Prostate gland (tissue), 2 donors: ENCODE measurements around the gene CNTN4. TPM values are rescaled to one million over a fixed set of nuclear protein-coding genes. Genes with fewer than 3 reads are reported as not detected.

Source experiments
- DNase-seq: peaks from one replicate; pipeline ENCODE4 v3.0.0-alpha.2; 2019; ENCODE audit warnings: low spot score
- H3K27ac ChIP-seq, 2 donors: fragments of 200-600 bp; sonication (generic); 2 replicates each; pipeline ENCODE4 v1.5.1; 2017 to 2019
- H3K27me3 ChIP-seq: fragments of 200-600 bp; sonication (generic); replicated peaks from 2 replicates; pipeline ENCODE4 v1.5.1; 2019; ENCODE audit not compliant: insufficient read depth
- H3K36me3 ChIP-seq, 2 donors: fragments of 200-600 bp; sonication (generic); 1 replicate in 1 of 2; 2 replicates in 1 of 2; pipeline versions ENCODE4 v1.5.1 to v1.8.1; 2017 to 2019
- H3K4me1 ChIP-seq: fragments of 200-600 bp; sonication (generic); replicated peaks from 2 replicates; pipeline ENCODE4 v1.5.1; 2019
- H3K4me3 ChIP-seq, 2 donors: fragments of 200-600 bp; sonication (generic); 2 replicates each; pipeline ENCODE4 v1.5.1; 2017 to 2019
- H3K9me3 ChIP-seq: fragments of 200-600 bp; sonication (generic); 2 replicates; pipeline ENCODE4 v1.5.1; 2017
- CTCF ChIP-seq, 4 experiments: fragments of 200-600 bp in 2 of 4; fragments of 450-650 bp in 2 of 4; sonication (generic) in 2 of 4; IDR thresholded peaks; 1 replicate in 3 of 4; 2 replicates in 1 of 4; pipeline ENCODE4 v1.5.1; 2016 to 2019; ENCODE audit warnings: antibody characterized with exemption in 4 of 4, mild to moderate bottlenecking in 2 of 4, moderate library complexity in 2 of 4
- POLR2A ChIP-seq: fragments of 450-650 bp; IDR thresholded peaks from one replicate; pipeline ENCODE4 v1.6.1; 2016; ENCODE audit warnings: antibody characterized with exemption, mild to moderate bottlenecking
- POLR2AphosphoS5 ChIP-seq: sonication (generic); formaldehyde crosslinking; IDR thresholded peaks from one replicate; pipeline ENCODE4 v1.6.1; 2017; ENCODE audit warnings: antibody characterized with exemption
- WGBS: methylation state at CpG from one replicate; pipeline ENCODE4 v1.1.5; 2018; 5-methylcytosine and 5-hydroxymethylcytosine counted together
- intact Hi-C: fragments of 100-400 bp; cut with DNase I; formaldehyde crosslinking; loops from one replicate; pipeline ENCODE4 v1.14.2; 2022
- total RNA-seq, 2 donors: library from RNA; depleted of rRNA; stranded (reverse); fragments of >200 nt; gene quantifications; one replicate each; pipeline ENCODE4 v1.1.0, GENCODE V29; 2016

CNTN4 gene
- total RNA-seq, 2 donors from 2014 or later, result 1.5 to 5.7 TPM

- Histone ChIP-seq H3K27me3 (no peaks in the 10 kb centered on the region), H3K27ac (no peak overlapping the region), H3K36me3 (no peaks in the 10 kb centered on the region), H3K4me1 (no peaks in the 10 kb centered on the region), H3K9me3 (no peaks in the 10 kb centered on the region), H3K4me3 (no peak overlapping the region)
- intact Hi-C loops, result no loop called here
- no peak for TF ChIP-seq POLR2AphosphoS5
- TF ChIP-seq POLR2A, result no peak
- no peak for TF ChIP-seq CTCF (IDR thresholded peaks at IDR 0.05)
- no peak for DNase-seq
Measured at GRCh38 chr3:2968475-2968874, 869.8 kb downstream of the CNTN4 start.

GRCh38 chr3:2976212-2976611 is 877.5 kb downstream of the CNTN4 start:
- Histone ChIP-seq H3K27ac (no peak overlapping the region), H3K4me1 (no peaks in the 10 kb centered on the region), H3K27me3 (no peaks in the 10 kb centered on the region), H3K36me3 (no peaks in the 10 kb centered on the region), H3K9me3 (no peaks in the 10 kb centered on the region), H3K4me3 (no peak overlapping the region)
- no peak for DNase-seq
- intact Hi-C loops, result no loop called here
- 33% methylated on average over 3 of the region's 3 CpGs for WGBS
- TF ChIP-seq POLR2A (no peak), CTCF (IDR thresholded peaks at IDR 0.05) (no peak), POLR2AphosphoS5 (no peak)

- Histone ChIP-seq H3K9me3 (no peaks in the 10 kb centered on the region), H3K27ac (no peak overlapping the region), H3K4me1 (no peaks in the 10 kb centered on the region), H3K4me3 (no peak overlapping the region), H3K36me3 (no peaks in the 10 kb centered on the region), H3K27me3 (no peaks in the 10 kb centered on the region)
- intact Hi-C loops, result no loop called here
- 53% methylated on average over 1 of the region's 1 CpG for WGBS
- DNase-seq, result no peak
- TF ChIP-seq CTCF (IDR thresholded peaks at IDR 0.05) (no peak), POLR2AphosphoS5 (no peak), POLR2A (no peak)
Measured at GRCh38 chr3:2976796-2977195, 878.1 kb downstream of the CNTN4 start.

- TF ChIP-seq POLR2AphosphoS5, result no peak
- TF ChIP-seq CTCF (IDR thresholded peaks at IDR 0.05), result no peak
- no peak for TF ChIP-seq POLR2A
- no peaks in the 10 kb centered on the region for H3K36me3 ChIP-seq
- no peaks in the 10 kb centered on the region for H3K27me3 ChIP-seq
- H3K4me3 ChIP-seq, result no peak overlapping the region
- WGBS, result 63% methylated on average over 9 of the region's 9 CpGs
- no peak for DNase-seq
- intact Hi-C loops, result no loop called here
- no peak overlapping the region for H3K27ac ChIP-seq
- H3K4me1 ChIP-seq, result no peaks in the 10 kb centered on the region
- no peaks in the 10 kb centered on the region for H3K9me3 ChIP-seq
Measured at GRCh38 chr3:2978977-2979732, 880.5 kb downstream of the CNTN4 start.
